Loucy (cell line): ENCODE measurements around the gene CELF2.

Source experiments
- H2AFZ ChIP-seq: fragments of 200-600 bp; sonication (generic); 2 replicates; pipeline ENCODE4 v1.6.0; 2016; ENCODE audit warnings: antibody characterized with exemption, mild to moderate bottlenecking, low read length, moderate library complexity
- H3F3A ChIP-seq: fragments of 200-600 bp; 2 replicates; pipeline ENCODE4 v1.6.0; 2016; ENCODE audit warnings: antibody characterized with exemption, low read depth, mild to moderate bottlenecking
- H3K27me3 ChIP-seq: fragments of 200-600 bp; sonication (generic); 2 replicates; pipeline ENCODE4 v1.6.1; 2014; ENCODE audit warnings: low read length, mild to moderate bottlenecking; ENCODE audit not compliant: insufficient read depth, poor library complexity, severe bottlenecking
- H3K36me3 ChIP-seq: fragments of 200-600 bp; sonication (generic); 2 replicates; pipeline ENCODE4 v1.6.1; 2016; ENCODE audit warnings: low read length; ENCODE audit not compliant: insufficient read depth
- H3K4me1 ChIP-seq: fragments of 200-600 bp; sonication (generic); 2 replicates; pipeline ENCODE4 v1.5.1; 2014; ENCODE audit warnings: low read length, mild to moderate bottlenecking; ENCODE audit not compliant: insufficient read depth, poor library complexity, severe bottlenecking
- H3K4me2 ChIP-seq: fragments of 200-600 bp; sonication (generic); 2 replicates; pipeline ENCODE4 v1.6.0; 2014; ENCODE audit warnings: antibody characterized with exemption, low read length, low read depth, mild to moderate bottlenecking; ENCODE audit not compliant: poor library complexity, severe bottlenecking
- H3K4me3 ChIP-seq: fragments of 200-600 bp; sonication (generic); 2 replicates; pipeline ENCODE4 v1.5.1; 2014; ENCODE audit warnings: low read length, mild to moderate bottlenecking, mixed read lengths; ENCODE audit not compliant: poor library complexity, severe bottlenecking
- H3K79me2 ChIP-seq: fragments of 200-600 bp; sonication (generic); 2 replicates; pipeline ENCODE4 v1.6.1; 2014; ENCODE audit warnings: low read length; ENCODE audit not compliant: insufficient read depth
- H3K9ac ChIP-seq: fragments of 200-600 bp; sonication (generic); 2 replicates; pipeline ENCODE4 v1.6.0; 2014; ENCODE audit warnings: mild to moderate bottlenecking, low read depth, low read length, moderate library complexity; ENCODE audit not compliant: poor library complexity, severe bottlenecking
- H3K9me2 ChIP-seq: fragments of 200-600 bp; sonication (generic); replicated peaks from 2 replicates; pipeline ENCODE4 v1.6.1; 2016; ENCODE audit warnings: low read depth, low read length, mixed read lengths
- H3K9me3 ChIP-seq: fragments of 200-600 bp; sonication (generic); 2 replicates; pipeline ENCODE4 v1.6.1; 2014; ENCODE audit warnings: mild to moderate bottlenecking, antibody characterized with exemption, low read length, low read depth; ENCODE audit not compliant: insufficient read depth
- H4K20me1 ChIP-seq: fragments of 200-600 bp; sonication (generic); 2 replicates; pipeline ENCODE4 v1.6.0; 2014; ENCODE audit warnings: antibody characterized with exemption, low read length, mild to moderate bottlenecking; ENCODE audit not compliant: insufficient read depth, poor library complexity, severe bottlenecking
- EZH2phosphoT487 ChIP-seq: fragments of 200-600 bp; IDR thresholded peaks from 2 replicates; pipeline ENCODE4 v1.6.1; 2018; ENCODE audit warnings: antibody characterized with exemption, mild to moderate bottlenecking, moderate library complexity, borderline replicate concordance
- TF ChIP-seq, protein P1 (sequence below): fragments of 200-600 bp; sonication (generic); conservative IDR thresholded peaks from 2 replicates; pipeline ENCODE4 v1.5.1; 2014; ENCODE audit warnings: mild to moderate bottlenecking, antibody characterized with exemption, low read length

CELF2 gene

GRCh38 chr10:11331046-11331577 lies 313.4 kb downstream of the CELF2 start:
- Histone ChIP-seq H3K9me3 (no peaks in the 10 kb centered on the region), H3K9ac (no peak overlapping the region), H3K4me3 (no peak overlapping the region), H3K79me2 (no peaks in the 10 kb centered on the region), H3K9me2 (no peaks in the 10 kb centered on the region), H3F3A (no peaks in the 10 kb centered on the region), H3K36me3 (peaks cover 82% of the 10 kb centered on the region), H3K27me3 (no peaks in the 10 kb centered on the region), H2AFZ (no peak overlapping the region), H3K4me1 (no peaks in the 10 kb centered on the region), H3K4me2 (no peak overlapping the region), H4K20me1 (no peaks in the 10 kb centered on the region)
- TF ChIP-seq, protein P1, sequence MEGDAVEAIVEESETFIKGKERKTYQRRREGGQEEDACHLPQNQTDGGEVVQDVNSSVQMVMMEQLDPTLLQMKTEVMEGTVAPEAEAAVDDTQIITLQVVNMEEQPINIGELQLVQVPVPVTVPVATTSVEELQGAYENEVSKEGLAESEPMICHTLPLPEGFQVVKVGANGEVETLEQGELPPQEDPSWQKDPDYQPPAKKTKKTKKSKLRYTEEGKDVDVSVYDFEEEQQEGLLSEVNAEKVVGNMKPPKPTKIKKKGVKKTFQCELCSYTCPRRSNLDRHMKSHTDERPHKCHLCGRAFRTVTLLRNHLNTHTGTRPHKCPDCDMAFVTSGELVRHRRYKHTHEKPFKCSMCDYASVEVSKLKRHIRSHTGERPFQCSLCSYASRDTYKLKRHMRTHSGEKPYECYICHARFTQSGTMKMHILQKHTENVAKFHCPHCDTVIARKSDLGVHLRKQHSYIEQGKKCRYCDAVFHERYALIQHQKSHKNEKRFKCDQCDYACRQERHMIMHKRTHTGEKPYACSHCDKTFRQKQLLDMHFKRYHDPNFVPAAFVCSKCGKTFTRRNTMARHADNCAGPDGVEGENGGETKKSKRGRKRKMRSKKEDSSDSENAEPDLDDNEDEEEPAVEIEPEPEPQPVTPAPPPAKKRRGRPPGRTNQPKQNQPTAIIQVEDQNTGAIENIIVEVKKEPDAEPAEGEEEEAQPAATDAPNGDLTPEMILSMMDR, result no peak
- TF ChIP-seq EZH2phosphoT487, result no peak

DNA sequence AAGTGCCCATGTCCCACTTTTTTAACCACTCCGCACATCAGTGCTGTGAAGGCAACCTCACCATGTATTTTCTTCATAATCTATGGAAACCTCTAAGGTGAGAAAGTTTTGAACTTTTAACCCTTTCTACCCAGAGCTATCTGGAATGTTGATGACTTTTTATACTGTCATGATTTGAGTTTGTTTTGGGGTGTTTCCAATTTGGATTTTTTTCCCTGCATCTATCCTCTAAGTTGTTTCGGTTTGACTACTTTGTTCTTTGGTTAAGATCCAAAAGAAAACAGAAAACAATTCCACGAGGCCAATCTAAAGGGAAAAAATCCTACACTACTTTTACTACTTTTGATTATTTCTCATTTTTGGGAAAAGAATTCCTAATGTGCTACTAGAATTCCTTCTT lies 314.1 kb downstream of the CELF2 start:
- H3K9me2 ChIP-seq, result no peaks in the 10 kb centered on the region
- H4K20me1 ChIP-seq, result no peaks in the 10 kb centered on the region
- no peaks in the 10 kb centered on the region for H3F3A ChIP-seq
- H3K9me3 ChIP-seq, result no peaks in the 10 kb centered on the region
- H3K4me3 ChIP-seq, result no peak overlapping the region
- H2AFZ ChIP-seq, result no peak overlapping the region
- H3K27me3 ChIP-seq, result no peaks in the 10 kb centered on the region
- peaks cover 76% of the 10 kb centered on the region; the same call in 1 of the 2 replicates for H3K36me3 ChIP-seq
- TF ChIP-seq EZH2phosphoT487, result no peak
- TF ChIP-seq, protein P1, result no peak
- H3K79me2 ChIP-seq, result no peaks in the 10 kb centered on the region
- no peaks in the 10 kb centered on the region for H3K4me1 ChIP-seq
- H3K4me2 ChIP-seq, result no peak overlapping the region
- no peak overlapping the region for H3K9ac ChIP-seq

DNA sequence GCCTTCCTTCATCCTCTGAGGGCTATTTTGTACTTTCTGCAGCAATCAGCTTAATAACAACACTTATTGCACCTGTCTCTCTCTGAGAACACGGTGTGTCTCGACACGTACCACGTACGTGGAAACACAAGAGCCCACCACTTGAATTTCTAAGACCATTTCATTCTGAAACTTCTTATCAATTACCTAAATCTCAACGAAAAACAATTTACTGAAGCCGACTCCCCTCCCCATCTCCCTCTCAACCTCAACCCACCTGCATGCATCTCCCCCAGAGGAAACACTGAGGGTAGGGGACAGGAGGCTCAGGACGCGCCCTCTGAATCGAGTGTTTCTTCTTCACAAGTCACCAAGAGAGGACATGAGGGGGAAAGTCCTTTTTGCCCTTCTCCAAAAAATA lies 315.2 kb downstream of the CELF2 start:
- H3K4me1 ChIP-seq, result no peaks in the 10 kb centered on the region
- H3K9me2 ChIP-seq, result no peaks in the 10 kb centered on the region
- H4K20me1 ChIP-seq, result no peaks in the 10 kb centered on the region
- no peak for TF ChIP-seq EZH2phosphoT487
- TF ChIP-seq, protein P1, result no peak
- no peaks in the 10 kb centered on the region for H3K9me3 ChIP-seq
- H3K4me2 ChIP-seq, result no peak overlapping the region
- no peak overlapping the region for H3K4me3 ChIP-seq
- no peaks in the 10 kb centered on the region for H3F3A ChIP-seq
- no peak overlapping the region for H2AFZ ChIP-seq
- H3K27me3 ChIP-seq, result no peaks in the 10 kb centered on the region
- no peak overlapping the region for H3K9ac ChIP-seq
- peaks cover 64% of the 10 kb centered on the region; the same call in 1 of the 2 replicates for H3K36me3 ChIP-seq
- H3K79me2 ChIP-seq, result no peaks in the 10 kb centered on the region
